ENCODE data around the gene PDE3A.
A peak's percentile ranks its signal among the peaks of the same experiment; 100 is the strongest.
"Not testable (repeated sequence)": the region's sequence is repeated elsewhere in the genome, so short reads cannot be mapped to it uniquely, and the experiment has no call there.

The PDE3A gene

DNA sequence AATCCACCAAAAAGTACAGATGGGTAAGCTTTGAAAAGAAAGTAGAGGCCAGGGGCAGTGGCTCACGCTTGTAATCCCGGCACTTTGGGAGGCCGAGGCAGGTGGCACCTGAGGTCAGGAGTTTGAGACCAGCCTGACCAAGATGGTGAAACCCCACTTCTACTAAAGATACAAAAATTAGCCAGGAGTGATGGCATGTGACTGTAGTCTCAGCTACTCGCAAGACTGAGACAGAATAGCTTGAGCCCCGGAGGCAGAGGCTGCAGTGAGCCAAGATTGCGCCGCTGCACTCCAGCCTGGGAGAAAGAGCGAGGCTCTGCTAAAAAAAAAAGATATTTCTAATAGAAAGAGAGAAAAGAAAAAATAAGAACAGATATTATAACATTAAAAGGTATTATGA is 192.6 kb downstream of the PDE3A start:
- DNase-seq: no peak

DNA sequence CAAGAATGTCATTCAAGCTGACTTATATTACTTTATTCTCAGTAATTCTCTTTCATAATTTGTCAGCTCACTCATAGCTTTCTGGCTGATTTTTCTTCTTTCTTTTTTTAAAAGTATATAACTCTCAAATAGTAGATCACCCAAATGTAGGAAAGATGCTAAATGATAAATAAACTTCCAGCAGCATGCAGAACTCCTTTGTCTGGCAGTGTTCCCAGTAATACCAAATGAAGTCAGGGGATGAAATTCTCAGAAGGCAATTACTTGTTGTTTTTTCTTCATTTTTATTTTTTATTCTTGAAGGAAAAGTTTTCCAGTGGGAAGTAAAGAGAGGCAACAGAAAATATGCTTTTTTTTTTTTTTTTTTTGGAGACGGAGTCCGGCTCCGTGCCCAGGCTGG is 193.5 kb downstream of the PDE3A start:
- DNase-seq: no peak

DNA sequence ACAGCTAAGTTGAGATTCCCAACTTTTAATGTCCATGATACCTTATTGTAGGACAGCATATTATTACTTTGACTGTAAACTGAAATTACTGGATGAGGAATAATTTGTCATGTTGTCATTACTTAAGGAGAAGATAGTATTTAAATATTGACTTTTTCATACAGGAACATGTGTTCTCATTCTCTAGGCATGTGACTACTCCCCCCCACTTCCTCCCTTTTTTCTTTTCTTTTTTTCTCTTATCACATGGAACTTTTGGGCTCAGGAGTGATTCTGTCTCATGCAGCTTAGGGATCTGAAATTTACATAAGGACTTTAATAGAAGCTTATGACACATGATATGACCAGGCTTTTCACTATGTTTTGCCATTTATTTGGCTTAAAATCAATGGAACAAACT is 199.1 kb downstream of the PDE3A start:
- no peak for DNase-seq

DNA sequence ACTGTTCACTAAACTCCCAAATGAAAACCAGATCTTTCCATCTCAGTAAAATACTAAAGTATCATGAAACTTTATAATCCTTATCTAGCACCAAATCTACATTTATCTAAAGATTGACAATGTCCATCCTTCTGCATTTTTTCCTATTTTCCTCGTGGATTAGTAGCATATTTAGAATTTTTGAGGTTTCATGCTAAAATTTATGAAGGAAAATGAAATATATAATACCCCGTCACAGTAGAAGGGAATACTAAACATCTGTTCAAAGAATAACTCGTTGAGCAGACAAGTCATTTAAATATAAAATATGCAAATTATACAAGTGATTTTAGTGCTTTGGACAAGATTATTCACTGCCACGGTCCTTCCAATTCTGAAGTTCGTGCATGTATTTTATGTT is 204.1 kb downstream of the PDE3A start:
- DNase-seq: no peak

DNA sequence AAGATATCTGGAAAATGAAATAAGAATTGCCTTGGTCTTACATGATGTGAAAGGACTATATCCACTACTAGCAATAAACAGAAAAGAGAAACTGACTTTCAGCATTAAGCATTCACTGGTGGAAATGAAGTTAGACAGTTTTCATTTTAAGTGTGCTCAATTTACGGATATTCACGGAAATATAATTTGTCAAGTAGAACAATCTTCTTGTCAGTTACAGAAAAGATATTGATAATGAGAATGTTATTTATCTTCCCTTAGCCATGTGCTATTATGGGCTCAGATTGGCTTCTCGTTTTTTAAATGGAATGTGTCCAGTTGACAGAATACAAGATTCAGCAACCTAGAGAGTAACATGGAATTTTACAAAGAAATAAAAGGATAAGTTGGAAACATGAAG is 208.2 kb downstream of the PDE3A start:
- no peak for DNase-seq

DNA sequence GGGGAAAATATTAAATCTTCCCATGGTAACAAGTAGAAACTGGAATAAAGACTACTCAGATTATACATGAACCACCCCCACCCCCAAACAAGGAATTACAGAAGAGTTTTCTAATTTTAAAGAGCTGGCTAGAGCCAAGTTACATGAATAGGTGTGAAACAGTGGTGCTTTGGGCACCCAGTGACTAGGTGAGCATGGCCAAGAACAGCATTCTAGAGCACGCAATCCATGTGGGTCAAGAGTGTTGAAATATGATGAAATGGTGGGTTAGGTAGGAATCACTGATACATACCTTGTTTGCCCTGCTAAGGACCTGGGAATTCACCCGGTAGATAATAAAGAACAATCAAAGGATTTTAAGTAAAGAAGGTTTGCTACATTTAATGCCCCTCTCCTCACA is 208.7 kb downstream of the PDE3A start:
- DNase-seq: no peak

DNA sequence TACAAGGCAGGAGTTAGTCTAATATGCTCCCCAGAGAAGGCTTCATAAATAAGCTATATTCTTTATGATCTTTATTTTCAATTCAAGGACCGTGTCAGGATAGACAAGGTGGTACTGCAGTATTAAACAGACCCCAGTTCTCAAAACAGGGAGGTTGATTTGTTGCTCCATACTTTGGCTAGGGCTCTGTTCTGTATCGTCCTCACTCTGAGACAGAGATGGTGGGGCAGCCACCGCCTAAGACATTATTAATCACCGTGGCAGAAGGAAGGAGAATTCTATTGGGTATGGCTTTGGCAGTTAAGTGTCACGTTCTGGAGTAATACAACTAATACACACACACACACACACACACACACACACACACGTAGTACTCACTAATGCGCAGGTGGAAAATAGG is 209.8 kb downstream of the PDE3A start:
- DNase-seq: no peak

DNA sequence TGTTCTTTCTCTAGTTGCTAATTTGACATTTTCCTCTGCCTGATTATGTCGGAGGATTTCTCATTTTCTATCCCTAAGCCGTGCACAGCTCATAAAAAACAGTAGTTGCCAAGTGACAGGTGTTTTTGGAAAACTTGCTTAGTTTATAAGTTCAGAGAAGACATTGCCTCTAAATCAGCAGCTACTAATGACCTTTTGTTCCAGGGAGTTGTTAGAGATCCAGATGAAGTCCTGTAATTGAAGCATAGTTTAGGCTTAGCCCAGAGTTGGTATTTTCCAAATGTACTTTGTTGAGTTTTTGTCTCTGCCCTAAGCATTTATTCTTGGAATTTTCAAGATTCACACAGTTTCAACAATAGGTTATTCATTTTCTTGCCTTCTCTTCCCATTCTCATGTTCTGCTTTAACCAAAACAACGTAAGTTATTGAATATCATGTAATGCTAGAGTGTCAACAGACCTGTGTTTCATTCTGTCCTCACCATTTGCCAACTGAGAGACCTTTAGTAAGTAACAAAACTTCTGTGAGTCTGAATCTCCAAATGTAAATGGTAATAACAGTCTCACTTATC is 216.8 kb downstream of the PDE3A start:
- no peak for DNase-seq

DNA sequence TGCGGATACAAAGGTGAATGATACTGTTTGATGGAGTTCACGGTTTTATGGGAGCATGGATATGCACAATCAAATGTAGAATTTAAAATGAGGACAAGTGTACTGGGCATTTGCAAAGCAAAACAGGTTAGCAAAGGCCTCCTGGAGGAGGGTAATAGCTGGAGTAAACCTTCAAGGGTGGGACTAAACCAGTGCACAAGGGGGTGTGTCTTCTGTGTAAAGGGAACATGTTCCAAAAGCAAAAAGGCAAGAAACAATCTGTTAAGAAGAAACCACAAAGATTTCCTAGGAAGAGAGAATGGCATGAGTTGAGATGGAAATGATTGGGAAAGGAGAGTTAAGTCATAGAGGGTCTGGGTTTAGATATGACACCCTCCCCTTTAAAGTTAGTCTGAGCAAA is 217.6 kb downstream of the PDE3A start:
- no peak for DNase-seq

DNA sequence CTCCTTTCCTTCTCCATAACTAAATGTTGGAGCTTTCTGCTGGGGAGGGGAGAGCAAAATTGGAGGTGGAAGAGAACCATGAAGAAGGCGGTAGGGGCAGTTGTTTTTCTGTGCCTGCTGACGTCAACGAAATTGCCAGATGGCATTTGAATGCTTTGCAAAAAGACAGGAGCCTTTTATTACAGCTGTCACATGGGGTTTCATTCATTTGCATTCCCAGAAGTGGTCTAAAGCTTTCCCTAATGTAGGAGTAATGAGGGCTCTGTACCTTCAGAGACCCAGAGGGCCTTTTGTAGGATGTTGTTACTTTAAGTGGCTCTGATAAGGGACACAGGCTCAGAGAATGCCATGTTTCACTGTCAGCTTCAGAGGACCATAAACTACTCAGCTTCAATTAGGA is 219.7 kb downstream of the PDE3A start:
- DNase-seq: peak; percentile 10

DNA sequence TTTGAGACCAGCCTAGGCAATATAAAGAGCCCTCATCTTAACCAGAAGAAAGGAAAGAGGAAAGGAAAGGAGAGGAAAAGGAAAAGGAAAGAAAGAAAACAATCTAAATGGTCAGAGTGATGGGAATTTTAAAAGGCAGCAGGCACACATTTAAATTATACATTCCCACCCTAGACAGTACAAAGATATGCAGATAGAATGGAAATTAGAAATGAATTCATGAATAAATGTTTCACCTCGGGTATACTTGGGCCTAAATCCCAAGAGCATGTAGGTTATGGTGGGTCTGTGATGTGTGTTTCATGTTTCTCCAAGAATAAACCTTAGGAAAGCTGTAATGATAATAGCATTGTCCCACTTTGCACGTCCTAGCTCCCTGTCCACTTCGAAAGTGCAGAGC is 222.2 kb downstream of the PDE3A start:
- DNase-seq: no peak

DNA sequence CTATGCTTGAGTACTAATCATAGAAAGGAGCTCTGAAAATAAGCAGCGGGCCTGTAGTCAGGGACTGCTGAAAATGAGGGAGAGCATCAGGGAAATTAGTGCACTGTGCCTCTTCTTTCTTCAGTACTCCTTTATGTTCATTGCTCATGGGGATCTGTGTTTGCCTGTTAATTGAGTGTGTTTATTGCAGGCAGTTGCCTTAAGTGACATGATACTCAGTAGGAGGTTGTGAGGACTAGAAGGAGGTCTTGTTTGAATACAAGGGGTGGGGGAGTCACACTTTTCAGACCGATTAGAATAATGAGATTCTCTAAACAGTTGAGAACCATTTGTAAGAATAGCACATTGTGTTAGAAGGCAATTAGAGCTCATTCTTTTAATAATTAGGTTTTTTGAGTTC is 224.2 kb downstream of the PDE3A start:
- DNase-seq: no peak

DNA sequence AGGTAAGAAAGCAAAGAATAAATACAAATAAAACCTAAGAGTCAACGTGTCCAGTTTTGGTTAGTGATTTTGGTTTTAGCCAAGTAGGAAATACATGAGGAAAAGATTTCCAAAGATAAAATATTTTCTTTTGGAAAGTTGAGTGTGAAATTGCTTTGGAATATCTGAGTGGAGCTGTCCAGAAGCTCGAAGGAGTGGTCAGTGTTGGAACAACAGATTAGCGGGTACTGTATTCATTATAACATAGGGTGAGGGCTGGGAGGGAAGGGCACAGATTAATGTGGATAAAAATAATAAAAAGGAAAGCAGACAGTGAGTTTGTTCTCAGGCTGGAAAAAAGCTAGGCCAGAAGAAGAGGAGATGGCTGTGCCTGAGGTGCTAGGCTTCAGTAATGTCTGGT is 225.3 kb downstream of the PDE3A start:
- no peak for DNase-seq

DNA sequence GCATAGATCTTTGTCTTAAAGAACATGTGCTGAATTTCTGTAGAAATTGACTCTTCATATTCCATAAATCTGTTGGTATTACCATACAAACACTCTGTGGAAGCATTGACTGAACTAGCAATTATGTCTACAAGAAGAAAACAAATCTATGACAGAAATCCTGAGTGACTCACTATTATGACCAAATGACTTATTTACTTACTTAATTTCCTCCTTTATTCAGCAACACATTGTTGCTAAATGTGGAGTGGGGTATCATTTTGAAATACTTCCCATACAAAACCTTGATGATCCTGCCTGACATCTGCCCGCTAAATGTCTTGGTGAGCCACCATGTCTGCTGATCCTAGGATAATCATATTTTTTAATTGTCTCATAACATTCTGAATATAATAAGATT is 227.7 kb downstream of the PDE3A start:
- DNase-seq: no peak

DNA sequence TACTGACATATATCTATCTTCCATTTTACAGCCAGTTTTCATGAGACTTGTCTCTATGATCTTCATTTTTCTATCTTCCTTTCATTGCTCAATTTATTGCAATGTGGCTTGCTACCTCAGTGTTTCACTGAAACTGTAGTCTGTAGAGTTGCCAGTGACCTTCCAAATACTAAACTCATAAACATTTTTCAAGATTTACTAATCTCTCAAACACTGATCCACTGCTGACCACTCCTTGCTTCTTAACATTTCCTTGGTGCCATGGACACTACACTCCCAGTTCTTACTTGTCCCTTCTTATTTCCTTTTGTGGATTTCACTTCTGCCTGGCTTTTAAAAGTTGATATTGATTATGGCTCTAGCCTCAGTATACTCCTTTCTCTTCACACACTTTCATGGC is 231.4 kb downstream of the PDE3A start:
- no peak for DNase-seq

DNA sequence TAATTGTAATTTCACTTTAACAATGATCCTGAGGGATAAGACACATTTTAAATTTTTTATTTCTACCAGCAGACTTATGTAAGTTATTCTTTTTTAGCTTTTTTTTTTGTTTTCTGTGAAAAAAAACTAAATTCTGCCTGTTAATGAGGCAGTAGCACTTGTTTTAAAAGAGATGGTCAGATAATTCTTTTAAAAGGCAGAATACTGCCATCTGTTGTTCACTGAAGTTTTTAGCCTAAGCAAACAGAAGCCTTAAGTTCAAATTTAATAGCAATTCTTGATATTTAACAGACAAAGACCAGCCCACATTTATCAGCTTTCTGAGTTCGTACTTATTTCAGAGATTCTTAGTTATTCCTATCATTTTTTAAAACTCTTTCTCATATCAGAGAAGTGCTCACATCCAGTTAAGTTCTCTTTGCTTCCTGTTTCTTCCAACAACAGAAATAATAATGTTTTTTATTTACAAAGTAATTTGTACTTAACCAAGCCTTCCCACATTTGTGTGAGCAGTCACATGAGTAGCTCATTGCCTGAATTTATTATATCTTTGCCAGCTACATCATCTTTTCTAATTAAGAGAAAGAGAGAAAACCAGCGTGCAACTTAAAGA is 233.4 kb downstream of the PDE3A start:
- DNase-seq: peak; percentile 8

DNA sequence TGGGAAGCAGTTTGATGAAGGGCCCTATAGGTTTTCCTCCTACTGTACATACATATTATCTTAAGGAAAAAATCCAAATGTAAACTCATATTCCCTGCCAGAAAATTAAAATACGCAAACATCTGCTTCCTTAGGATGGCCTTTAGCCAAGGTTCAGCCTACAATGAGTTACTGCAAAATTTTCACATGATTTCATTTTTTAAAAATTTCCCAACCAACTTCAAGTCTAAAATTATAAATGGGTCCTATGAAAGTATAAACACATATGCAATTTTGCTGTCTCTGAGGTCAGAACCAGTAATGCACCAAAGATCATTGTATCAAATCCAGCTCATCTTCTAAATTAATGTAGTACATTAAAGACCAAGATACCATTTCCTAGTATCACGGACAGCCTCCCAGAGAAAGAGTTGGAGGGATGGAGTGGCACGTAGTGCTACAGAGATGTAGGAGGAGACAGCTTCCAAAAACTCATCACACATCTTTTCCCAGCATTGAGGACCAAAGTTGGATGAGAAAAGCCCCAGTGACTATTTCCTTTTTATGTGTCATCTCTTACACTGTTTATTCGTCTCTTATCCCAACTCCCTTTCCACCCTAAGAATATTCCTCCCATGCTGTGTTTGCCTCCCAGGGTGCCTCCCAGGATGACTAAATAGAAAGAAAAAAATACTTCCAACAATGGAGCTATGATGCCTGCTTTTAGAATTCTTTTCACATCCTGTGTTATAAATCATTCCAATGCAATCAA is 234.5 kb downstream of the PDE3A start:
- no peak for DNase-seq

DNA sequence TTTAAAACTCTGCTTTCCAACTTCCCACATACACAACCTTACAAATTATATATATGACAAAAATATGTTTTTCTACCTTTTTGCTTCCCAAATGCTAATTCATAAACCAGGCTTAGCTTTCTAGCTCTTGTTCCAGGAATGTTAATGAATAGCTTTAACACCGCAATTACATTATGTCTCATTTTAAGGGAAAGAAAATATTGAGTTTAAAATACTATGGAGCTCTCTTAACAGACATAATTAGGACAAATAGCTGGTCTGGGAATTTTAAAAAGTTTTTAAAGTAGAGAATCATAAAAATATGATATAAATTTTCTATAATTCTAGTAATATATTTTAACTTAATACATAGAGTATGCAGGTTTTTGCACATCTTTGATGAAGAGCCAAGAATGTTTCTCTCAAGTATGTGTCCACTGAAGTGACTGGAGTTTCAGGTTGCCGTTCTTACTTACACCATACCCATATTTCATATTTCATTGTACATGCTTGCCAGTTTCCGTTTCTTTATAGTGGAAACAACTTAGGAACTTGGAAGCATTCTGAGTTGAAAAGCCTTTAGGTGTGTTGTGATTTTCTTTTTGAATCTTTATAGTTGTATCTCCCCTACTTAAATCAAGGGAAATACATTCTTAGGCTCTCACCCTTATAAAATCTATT is 236.2 kb downstream of the PDE3A start:
- DNase-seq: no peak

DNA sequence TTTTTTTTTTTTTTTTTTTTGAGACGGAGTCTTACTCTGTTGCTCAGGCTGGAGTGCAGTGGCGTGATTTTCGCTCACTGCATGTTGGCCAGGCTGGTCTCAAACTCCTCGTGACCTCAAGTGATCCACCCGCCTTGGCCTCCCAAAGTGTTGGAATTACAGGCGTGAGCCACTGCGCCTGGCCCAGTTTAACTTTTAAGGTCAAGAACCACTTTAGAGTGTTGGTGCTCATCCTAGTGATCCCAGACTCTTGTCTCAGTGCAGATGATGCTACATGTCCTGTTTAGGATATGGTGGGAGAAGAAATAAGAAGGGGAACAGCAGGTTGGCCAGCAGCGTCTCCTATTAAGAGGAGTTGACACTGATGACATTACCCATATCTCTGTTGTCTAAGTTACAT is 246.7 kb downstream of the PDE3A start:
- not testable (repeated sequence) for DNase-seq

DNA sequence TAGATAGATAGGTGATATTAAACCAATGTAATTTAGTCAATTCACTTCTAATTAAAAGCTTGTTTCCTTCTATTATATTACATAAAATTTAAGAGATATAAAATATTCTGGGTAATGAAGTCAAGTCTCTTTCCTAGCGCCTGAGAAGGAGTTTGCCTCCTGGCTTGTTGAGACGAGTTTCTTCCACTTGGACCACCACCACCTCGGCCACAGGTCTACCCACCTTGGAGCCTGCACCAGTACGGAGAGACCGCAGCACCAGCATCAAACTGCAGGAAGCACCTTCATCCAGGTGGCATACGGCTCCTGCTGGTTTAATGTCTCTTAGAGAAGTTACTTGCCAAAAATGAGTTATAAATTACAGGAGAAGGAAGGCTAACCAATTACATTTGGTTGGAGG is 247.8 kb downstream of the PDE3A start:
- DNase-seq: no peak

DNA sequence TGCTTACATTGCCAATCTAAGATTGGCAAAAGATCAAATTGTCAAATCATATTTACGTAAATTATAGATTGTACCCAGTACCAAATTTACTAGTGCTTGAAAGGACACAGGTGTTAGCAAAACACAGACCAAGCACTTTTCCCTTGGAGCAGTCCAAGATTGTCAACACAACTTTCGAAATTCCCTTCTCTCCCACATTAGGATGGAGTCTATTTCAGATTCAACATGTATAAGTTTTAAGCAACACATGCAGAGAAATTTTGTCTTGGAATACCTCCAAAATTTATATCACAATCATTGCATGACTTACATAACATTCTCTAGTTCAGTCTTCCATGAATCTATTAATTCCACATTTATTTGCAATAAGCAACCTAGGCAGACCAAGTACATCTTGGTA is 251.9 kb downstream of the PDE3A start:
- DNase-seq: no peak

DNA sequence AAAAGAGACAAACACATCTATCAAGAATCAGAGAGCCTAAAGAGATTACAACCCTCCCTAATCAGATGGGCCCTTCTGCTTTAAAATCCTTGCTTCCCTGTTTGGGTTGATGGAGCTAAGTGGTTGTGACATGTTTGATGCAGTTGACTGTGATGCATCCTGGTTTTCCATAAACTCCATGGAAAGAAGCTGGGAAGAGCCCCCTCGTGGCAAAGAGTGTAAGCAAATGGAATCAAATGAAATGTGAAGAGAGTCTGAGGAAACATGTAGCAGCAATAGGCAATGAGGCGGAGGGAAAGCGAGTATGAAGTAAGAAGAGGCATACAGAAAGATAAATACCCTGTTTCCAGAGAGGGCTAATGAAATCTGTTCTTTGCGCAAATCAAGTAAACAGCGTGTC is 256.4 kb downstream of the PDE3A start:
- DNase-seq: peak; percentile 1

DNA sequence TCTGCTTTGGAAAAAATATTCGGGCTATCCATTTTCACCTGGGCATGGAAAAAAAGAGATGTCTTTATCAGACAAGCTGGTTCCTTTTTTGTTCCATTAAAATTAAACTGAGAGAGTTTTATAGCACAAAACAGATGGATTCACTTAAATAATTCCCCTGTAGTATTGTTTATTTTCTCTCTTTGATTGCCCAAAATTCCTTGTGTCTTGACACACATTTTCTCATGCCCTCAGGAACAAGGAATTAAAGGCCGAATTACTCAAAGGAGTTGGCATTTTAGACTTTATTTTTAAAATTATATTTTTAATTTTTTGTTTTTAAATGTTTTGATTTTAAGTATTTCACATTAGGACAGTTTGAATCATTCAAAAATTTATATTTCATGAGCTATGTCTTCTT is 257.2 kb downstream of the PDE3A start:
- no peak for DNase-seq

DNA sequence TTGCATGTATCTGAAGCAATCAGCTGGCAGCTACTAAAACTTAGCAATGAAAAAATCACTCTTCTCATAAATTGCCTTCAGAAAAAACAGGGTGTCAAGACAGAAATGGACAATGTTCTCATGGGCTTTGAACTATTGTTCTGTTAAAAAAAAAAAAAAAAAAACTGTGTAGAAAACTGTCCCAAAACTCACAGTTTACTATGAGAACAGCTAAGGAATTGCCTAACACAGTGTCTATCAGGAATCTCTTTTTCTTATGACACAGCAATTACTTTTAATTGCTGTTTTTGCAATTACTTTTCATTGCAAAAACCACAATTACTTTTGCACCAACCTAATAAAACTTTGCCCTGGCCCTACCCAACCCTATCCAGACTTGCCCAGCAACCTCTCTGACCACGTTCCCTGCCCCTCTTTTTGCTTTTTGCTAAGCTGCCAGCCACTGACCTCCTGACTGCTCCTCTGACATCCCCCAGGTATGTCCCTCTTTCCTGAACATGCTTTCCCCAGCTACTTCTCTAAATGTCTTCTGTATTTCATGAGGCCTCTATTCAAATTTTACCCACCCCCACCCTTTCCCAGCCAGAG is 258.8 kb downstream of the PDE3A start:
- no peak for DNase-seq

All from NCI-H510A (cell line).